ENCODE results near the gene ULK2.

DNA sequence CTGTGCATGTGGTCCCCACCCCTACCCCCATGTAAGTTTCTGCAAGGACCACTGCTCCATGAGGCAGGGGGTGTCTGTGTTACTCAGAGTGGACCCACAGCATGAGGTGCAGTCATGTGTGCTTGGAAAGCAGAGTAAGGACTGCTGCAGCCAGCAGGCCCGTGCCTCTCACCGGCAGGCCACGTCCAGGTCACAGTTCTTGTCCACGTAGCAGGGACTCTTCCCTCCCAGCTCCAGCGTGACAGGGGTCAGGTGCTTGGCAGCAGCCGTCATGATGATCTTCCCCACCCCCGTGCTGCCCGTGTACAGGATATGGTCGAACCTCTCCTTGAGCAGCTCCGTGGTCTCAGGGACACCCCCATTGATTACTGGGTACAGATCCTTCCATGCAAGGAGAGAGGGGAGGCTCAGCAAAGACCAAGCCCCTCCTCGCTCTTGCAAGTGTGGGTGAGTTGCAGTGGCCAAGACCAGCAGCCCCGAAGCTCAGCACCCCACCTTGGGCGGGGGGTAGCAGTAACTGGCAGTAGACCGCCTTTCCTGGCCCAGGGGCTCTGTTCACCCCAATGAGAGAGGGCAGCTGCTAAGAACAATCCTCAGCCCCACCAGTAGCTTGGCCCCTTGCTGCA is 125.8 kb downstream of the ULK2 start:
- no peak for TF ChIP-seq EZH2phosphoT487 (IDR thresholded peaks at IDR 0.05; ENCODE audit: borderline replicate concordance, low read length)
- TF ChIP-seq, protein P1, sequence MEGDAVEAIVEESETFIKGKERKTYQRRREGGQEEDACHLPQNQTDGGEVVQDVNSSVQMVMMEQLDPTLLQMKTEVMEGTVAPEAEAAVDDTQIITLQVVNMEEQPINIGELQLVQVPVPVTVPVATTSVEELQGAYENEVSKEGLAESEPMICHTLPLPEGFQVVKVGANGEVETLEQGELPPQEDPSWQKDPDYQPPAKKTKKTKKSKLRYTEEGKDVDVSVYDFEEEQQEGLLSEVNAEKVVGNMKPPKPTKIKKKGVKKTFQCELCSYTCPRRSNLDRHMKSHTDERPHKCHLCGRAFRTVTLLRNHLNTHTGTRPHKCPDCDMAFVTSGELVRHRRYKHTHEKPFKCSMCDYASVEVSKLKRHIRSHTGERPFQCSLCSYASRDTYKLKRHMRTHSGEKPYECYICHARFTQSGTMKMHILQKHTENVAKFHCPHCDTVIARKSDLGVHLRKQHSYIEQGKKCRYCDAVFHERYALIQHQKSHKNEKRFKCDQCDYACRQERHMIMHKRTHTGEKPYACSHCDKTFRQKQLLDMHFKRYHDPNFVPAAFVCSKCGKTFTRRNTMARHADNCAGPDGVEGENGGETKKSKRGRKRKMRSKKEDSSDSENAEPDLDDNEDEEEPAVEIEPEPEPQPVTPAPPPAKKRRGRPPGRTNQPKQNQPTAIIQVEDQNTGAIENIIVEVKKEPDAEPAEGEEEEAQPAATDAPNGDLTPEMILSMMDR (conservative IDR thresholded peaks at IDR 0.05; ENCODE audit: low read depth, low read length) = no peak

Measured in PC-3 (cell line).